ENCODE data around the gene PCDHGA10.
"Not testable (repeated sequence)": the region's sequence is repeated elsewhere in the genome, so short reads cannot be mapped to it uniquely, and the experiment has no call there.

Gene PCDHGA10

DNA sequence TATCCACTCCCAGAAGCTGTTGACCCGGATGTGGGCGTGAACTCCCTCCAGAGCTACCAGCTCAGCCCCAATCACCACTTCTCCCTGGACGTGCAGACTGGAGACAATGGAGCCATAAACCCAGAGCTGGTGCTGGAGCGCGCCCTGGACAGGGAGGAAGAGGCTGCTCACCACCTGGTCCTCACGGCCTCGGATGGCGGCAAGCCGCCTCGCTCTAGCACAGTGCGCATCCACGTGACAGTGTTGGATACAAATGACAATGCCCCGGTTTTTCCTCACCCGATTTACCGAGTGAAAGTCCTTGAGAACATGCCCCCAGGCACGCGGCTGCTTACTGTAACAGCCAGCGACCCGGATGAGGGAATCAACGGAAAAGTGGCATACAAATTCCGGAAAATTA lies 19.5 kb upstream of the PCDHGA10 start:
- DNase-seq: no peak

DNA sequence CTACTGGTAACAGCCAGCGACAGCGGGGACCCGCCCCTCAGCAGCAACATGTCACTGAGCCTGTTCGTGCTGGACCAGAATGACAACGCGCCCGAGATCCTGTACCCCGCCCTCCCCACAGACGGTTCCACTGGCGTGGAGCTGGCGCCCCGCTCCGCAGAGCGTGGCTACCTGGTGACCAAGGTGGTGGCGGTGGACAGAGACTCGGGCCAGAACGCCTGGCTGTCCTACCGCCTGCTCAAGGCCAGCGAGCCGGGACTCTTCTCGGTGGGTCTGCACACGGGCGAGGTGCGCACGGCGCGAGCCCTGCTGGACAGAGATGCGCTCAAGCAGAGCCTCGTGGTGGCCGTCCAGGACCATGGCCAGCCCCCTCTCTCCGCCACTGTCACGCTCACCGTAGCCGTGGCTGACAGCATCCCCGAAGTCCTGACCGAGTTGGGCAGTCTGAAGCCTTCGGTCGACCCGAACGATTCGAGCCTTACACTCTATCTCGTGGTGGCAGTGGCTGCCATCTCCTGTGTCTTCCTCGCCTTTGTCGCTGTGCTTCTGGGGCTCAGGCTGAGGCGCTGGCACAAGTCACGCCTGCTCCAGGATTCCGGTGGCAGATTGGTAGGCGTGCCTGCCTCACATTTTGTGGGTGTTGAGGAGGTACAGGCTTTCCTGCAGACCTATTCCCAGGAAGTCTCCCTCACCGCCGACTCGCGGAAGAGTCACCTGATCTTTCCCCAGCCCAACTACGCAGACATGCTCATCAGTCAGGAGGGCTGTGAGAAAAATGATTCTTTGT lies 18.2 kb upstream of the PCDHGA10 start:
- DNase-seq: not testable (repeated sequence)

DNA sequence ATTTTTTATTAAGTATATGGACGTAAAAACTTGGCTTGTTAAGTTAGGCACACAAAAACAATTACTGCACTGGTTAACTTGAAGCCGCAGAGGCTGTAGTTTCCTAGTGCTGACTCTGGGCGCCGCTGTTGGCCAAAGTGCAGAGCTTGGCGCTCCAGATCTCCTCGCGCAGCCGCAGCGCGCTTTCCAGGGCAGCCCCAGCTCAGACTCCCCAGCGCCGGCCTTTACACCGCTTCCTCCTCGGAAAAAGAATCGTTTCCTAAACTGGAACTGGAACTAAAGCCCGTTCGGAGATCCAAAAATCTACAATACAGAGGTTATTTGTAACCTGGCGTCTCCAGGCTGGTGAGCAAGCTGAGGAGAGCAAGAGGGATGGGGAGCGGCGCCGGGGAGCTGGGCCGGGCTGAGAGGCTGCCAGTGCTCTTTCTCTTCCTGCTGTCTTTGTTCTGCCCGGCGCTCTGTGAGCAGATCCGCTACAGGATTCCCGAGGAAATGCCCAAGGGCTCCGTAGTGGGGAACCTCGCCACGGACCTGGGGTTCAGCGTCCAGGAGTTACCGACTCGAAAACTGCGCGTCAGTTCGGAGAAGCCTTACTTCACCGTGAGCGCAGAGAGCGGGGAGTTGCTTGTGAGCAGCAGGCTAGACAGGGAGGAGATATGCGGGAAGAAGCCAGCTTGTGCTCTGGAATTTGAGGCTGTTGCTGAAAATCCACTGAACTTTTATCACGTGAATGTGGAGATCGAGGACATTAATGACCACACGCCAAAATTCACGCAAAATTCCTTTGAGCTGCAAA lies 14.8 kb upstream of the PCDHGA10 start, which contains the start of gene PCDHGB5:
Gene PCDHGB5 (plus strand): TSS at position 192 of the 796 bp plus-strand sequence. CDS start 181 bp downstream, at position 373.
- peak in 1 of 2 experiments; percentile 48 for DNase-seq

DNA sequence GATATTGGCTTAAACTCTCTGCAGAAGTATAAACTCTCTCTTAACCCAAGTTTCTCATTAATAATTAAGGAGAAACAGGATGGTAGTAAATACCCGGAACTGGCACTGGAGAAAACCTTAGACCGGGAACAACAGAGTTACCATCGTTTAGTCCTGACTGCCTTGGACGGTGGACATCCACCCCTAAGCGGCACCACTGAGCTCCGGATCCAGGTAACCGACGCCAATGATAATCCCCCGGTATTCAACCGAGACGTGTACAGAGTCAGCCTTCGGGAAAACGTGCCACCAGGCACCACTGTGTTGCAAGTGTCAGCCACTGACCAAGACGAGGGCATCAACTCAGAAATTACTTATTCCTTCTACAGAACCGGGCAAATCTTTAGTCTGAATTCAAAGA lies 14.2 kb upstream of the PCDHGA10 start:
- DNase-seq: no peak

DNA sequence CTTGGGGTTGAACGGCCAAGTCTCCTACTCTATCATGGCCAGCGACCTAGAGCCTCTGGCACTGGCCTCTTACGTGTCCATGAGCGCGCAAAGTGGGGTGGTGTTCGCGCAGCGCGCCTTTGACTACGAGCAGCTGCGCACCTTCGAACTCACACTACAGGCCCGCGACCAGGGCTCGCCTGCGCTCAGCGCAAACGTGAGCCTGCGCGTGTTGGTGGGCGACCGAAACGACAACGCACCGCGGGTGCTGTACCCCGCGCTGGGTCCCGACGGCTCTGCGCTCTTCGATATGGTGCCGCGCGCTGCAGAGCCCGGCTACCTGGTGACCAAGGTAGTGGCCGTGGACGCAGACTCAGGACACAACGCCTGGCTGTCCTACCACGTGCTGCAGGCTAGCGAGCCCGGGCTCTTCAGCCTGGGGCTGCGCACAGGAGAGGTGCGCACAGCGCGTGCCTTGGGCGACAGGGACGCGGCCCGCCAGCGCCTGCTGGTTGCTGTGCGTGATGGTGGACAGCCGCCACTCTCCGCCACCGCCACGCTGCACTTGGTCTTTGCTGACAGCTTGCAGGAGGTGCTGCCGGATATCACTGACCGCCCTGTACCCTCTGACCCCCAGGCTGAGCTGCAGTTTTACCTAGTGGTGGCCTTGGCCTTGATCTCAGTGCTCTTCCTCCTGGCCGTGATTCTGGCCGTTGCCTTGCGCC lies 13.1 kb upstream of the PCDHGA10 start:
- DNase-seq: no peak

DNA sequence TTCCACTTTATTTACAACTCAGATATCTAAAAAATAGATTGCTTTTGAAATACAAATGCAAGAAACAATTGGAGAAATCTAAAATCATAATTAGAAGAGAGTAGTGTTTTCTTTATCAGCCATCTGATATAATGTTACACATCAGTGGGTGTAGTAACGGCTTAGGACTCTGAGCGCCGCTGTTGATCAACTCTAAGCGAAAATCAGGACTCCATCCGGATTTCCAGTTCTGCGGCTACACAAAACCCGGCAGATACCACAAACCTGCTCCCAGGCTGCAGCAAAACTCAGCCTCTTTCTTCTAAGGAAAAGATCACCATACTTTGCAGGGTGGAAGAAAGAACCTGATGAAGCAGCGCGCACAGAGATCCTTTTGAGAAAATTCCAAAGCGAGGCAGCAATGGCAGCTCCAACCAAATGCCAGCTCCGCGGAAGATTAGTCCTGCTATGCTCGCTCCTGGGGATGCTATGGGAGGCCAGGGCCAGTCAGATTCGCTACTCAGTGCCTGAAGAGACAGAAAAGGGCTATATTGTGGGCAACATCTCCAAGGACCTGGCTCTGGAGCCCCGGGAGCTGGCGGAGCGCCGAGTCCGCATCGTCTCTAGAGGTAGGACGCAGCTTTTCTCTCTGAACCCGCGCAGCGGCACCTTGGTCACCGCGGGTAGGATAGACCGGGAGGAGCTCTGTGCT lies 10.1 kb upstream of the PCDHGA10 start, which contains the start of gene PCDHGA9:
Gene PCDHGA9 (plus strand): TSS at position 226 of the 691 bp plus-strand sequence. CDS start 175 bp downstream, at position 401.
- no peak for DNase-seq

DNA sequence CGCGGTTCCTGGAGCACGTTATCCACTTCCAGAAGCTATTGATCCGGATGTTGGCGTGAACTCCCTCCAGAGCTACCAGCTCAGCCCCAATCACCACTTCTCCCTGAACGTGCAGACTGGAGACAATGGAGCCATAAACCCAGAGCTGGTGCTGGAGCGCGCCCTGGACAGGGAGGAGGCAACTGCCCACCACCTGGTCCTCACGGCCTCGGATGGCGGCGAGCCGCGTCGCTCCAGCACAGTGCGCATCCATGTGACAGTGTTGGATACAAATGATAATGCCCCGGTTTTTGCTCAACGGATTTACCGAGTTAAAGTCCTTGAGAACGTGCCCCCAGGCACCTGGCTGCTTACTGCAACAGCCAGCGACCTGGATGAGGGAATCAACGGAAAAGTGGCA lies 9.4 kb upstream of the PCDHGA10 start:
- DNase-seq: no peak

DNA sequence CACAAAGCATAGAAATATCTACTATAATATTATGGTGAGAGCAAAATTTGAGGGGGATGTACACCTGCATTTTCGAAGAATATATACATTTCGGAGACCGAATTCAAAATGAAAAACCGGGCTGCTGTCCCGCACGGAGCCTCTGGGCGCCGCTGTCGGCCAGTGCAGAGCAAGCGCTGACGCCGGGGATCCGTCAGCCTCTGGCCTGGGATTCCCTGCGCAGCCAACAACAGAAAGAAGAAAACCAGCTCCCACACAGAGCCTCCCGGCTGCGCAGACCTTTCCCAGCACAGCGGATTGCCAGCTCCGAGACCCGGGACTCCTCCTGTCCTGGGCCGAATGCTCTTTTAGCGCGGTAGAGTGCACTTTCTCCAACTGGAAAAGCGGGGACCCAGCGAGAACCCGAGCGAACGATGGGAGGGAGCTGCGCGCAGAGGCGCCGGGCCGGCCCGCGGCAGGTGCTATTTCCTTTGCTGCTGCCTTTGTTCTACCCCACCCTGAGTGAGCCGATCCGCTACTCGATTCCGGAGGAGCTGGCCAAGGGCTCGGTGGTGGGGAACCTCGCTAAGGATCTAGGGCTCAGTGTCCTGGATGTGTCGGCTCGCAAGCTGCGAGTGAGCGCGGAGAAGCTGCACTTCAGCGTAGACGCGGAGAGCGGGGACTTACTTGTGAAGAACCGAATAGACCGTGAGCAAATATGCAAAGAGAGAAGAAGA lies 4.8 kb upstream of the PCDHGA10 start, which contains the start of gene PCDHGB6:
Gene PCDHGB6 (plus strand): TSS at position 232 of the 716 bp plus-strand sequence. CDS start 182 bp downstream, at position 414.
- DNase-seq: not testable (repeated sequence)

DNA sequence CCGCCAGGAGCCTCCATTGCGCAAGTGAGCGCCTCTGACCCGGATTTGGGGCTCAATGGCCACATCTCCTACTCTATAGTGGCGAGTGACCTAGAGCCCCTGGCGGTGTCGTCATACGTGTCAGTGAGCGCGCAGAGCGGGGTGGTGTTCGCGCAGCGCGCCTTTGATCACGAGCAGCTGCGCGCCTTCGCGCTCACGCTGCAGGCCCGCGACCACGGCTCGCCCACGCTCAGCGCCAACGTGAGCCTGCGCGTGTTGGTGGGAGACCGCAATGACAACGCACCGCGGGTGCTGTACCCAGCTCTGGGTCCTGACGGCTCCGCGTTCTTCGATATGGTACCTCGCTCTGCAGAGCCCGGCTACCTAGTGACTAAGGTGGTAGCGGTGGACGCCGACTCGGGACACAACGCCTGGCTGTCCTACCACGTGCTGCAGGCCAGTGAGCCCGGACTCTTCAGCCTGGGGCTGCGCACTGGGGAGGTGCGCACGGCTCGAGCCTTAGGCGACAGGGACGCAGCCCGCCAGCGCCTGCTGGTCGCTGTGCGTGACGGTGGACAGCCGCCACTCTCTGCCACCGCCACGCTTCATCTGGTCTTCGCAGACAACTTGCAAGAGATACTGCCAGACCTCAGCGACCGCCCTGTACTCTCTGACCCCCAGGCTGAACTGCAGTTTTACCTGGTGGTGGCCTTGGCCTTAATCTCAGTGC lies 3.0 kb upstream of the PCDHGA10 start:
- DNase-seq: no peak

DNA sequence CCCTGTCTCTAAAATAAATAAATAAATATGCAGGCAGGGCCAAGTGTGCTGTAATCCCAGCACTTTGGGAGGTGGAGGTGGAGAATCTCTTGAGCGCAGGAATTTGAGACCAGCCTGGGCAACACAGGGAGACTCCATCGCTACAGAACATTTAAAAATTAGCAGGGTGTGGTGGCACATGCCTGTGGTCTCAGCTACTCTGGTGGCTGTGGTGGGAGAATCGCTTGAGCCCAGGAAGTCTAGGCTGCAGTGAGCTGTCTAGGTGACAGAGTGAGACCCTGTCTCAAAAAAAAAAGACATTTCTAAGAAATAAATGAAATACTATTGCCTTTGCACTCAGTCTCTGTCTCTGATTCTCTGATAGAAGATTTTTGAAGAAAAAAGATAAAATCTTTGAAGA lies 1.2 kb upstream of the PCDHGA10 start:
- DNase-seq: no peak

DNA sequence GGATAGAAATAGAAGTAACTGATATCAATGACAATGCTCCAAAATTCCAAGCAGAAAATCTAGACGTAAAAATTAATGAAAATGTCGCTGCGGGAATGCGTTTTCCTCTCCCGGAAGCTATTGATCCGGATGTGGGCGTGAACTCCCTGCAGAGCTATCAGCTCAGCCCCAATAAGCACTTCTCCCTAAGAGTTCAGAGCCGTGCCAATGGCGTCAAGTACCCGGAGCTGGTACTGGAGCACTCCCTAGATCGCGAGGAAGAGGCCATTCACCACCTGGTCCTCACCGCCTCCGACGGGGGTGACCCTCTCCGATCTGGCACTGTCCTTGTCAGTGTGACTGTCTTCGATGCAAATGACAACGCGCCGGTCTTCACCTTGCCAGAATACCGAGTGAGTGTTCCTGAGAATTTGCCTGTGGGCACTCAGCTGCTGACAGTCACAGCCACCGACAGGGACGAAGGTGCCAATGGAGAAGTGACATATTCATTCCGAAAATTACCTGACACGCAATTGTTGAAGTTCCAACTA lies 818 bp downstream of the PCDHGA10 start:
- DNase-seq: no peak

DNA sequence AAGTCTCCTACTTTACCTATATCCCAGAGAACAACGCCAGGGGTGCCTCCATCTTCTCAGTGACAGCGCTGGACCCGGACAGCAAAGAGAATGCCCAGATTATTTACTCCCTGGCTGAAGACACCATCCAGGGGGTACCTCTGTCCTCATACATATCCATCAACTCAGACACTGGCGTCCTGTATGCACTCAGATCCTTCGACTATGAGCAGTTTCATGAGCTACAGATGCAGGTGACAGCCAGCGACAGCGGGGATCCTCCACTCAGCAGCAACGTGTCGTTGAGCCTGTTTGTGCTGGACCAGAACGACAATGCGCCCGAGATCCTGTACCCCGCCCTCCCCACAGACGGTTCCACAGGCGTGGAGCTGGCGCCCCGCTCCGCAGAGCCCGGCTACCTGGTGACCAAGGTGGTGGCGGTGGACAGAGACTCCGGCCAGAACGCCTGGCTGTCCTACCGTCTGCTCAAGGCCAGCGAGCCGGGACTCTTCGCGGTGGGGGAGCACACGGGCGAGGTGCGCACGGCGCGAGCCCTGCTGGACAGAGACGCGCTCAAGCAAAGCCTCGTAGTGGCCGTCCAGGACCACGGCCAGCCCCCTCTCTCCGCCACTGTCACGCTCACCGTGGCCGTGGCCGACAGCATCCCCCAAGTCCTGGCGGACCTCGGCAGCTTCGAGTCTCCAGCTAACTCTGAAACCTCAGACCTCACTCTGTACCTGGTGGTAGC lies 1.9 kb downstream of the PCDHGA10 start:
- not testable (repeated sequence) for DNase-seq

DNA sequence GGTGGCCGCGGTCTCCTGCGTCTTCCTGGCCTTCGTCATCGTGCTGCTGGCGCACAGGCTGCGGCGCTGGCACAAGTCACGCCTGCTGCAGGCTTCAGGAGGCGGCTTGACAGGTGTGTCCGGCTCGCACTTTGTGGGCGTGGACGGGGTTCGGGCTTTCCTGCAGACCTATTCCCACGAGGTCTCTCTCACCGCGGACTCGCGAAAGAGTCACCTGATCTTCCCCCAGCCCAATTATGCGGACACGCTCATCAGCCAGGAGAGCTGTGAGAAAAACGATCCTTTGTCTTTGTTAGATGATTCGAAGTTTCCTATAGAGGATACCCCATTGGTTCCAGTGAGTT lies 2.5 kb downstream of the PCDHGA10 start:
- DNase-seq: not testable (repeated sequence)

DNA sequence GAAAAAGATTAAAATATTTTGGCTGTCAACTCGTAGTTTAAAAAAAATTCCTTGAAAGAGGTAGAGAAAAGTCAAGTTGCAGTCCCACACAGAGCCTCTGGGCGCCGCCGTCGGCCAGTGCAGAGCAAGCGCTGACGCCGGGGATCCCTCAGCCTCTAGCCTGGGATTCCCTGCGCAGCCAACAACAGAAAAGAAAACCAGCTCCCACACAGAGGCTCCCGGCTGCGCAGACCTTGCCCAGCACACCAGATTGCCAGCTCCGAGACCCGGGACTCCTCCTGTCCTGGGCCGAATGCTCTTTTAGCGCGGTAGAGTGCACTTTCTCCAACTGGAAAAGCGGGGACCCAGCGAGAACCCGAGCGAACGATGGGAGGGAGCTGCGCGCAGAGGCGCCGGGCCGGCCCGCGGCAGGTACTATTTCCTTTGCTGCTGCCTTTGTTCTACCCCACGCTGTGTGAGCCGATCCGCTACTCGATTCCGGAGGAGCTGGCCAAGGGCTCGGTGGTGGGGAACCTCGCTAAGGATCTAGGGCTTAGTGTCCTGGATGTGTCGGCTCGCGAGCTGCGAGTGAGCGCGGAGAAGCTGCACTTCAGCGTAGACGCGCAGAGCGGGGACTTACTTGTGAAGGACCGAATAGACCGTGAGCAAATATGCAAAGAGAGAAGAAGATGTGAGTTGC lies 4.8 kb downstream of the PCDHGA10 start, which contains the start of gene PCDHGB7:
Gene PCDHGB7 (plus strand): TSS at position 184 of the 679 bp plus-strand sequence. CDS start 183 bp downstream, at position 367.
- DNase-seq: not testable (repeated sequence)

DNA sequence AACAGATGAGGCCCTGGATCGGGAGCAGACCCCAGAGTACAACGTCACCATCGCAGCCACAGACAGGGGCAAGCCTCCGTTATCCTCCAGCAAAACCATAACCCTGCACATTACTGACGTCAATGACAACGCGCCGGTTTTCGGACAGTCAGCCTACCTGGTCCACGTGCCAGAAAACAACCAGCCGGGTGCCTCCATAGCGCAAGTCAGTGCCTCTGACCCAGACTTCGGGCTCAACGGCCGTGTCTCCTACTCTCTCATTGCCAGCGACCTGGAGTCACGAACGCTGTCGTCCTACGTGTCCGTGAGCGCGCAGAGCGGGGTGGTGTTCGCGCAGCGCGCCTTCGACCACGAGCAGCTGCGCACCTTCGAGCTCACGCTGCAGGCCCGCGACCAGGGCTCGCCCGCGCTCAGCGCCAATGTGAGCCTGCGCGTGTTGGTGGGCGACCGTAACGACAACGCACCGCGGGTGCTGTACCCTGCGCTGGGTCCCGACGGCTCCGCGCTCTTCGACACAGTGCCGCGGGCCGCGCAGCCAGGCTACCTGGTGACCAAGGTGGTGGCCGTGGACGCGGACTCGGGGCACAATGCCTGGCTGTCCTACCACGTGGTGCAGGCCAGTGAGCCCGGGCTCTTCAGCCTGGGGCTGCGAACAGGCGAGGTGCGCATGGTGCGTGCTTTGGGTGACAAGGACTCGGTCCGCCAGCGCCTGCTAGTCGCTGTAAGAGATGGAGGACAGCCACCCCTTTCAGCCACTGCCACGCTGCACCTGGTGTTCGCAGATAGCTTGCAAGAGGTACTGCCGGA lies 6.5 kb downstream of the PCDHGA10 start:
- DNase-seq: no peak

DNA sequence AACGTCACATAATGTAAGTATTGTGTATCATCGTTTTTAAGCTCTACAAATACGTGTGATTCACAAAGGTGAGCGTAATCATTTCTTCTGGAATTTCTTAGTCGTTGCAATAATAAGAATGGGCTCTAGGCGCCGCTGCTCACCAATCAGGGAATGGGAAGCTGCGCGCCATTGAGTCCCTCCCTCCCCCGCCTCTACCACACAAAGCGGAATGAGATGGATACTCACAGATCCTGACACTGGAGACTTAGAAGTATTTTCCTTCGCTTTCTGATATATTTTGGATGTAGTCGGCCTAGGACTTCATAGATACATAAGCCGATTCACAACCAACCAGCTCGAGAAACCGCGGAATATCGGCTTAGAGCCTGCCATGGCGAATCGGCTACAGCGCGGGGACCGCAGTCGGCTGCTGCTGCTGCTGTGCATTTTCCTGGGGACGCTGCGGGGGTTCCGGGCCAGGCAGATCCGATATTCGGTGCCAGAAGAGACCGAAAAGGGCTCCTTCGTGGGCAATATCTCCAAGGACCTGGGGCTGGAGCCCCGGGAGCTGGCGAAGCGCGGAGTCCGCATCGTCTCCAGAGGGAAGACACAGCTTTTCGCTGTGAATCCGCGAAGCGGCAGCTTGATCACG lies 8.2 kb downstream of the PCDHGA10 start, which contains the start of gene PCDHGA11:
Gene PCDHGA11 (plus strand): TSS at position 197 of the 634 bp plus-strand sequence. CDS start 177 bp downstream, at position 374.
- no peak for DNase-seq

DNA sequence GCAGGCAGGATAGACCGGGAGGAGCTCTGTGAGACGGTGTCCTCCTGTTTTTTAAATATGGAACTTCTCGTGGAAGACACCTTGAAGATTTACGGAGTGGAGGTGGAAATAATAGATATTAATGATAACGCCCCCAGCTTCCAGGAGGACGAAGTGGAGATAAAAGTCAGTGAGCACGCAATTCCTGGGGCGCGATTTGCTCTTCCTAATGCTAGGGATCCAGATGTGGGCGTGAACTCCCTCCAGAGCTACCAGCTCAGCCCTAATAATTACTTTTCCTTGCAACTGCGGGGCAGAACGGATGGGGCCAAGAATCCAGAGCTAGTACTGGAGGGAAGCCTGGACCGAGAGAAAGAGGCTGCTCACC lies 8.7 kb downstream of the PCDHGA10 start:
- DNase-seq: no peak

DNA sequence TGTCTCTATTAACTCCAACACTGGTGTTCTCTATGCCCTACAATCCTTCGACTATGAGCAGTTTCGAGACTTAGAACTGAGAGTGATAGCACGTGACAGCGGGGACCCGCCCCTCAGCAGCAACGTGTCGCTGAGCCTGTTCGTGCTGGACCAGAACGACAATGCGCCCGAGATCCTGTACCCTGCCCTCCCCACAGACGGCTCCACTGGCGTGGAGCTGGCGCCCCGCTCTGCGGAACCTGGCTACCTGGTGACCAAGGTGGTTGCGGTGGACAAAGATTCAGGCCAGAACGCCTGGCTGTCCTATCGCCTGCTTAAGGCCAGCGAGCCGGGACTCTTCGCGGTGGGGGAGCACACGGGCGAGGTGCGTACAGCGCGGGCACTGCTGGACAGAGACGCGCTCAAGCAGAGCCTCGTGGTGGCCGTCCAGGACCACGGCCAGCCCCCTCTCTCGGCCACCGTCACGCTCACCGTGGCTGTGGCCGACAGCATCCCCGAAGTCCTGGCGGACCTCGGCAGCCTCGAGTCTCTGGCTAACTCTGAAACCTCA lies 10.0 kb downstream of the PCDHGA10 start:
- DNase-seq: no peak

All from SW 1271 (cell line).